ENCODE results near the gene PDILT.

- TF ChIP-seq CTCF (IDR thresholded peaks at IDR 0.05) (no peak), POLR2A (IDR thresholded peaks at IDR 0.05) (no peak)
These were observed 56.7 kb downstream of the PDILT start for GRCh38 chr16:20347666-20348364.

Measured in Peyer's patch (tissue), 4 donors.